Umbilical cord (tissue), 2 donors: ENCODE measurements around the gene MCM3AP. TPM values are rescaled to one million over a fixed set of nuclear protein-coding genes. Genes with fewer than 3 reads are reported as not detected.

Experiments
- DNase-seq: peaks from one replicate; pipeline ENCODE4 v3.0.0-alpha.2; 2015; ENCODE audit warnings: low spot score
- total RNA-seq: library from RNA; depleted of rRNA; stranded (reverse); fragments of >200 nt; gene quantifications from one replicate; pipeline ENCODE4 v1.2.3, GENCODE V29; 2014; ENCODE audit warnings: low replicate concordance; ENCODE audit not compliant: insufficient read depth

The MCM3AP gene
- total RNA-seq, 1 donor from 2014 or later: 35.2 TPM

GRCh38 chr21:46187814-46188213, 97.6 kb downstream of the MCM3AP start:
- DNase-seq: no peak

- DNase-seq: no peak
Observed at GRCh38 chr21:46187261-46187660, 98.2 kb downstream of the MCM3AP start.

GRCh38 chr21:46185716-46186115, 99.7 kb downstream of the MCM3AP start:
- no peak for DNase-seq

Other genes with a start within 250 kb of the MCM3AP start
- 2,192 TPM for gene COL6A2, start 187.5 kb downstream of the MCM3AP start, total RNA-seq
- gene FTCD, start 130.0 kb downstream of the MCM3AP start, total RNA-seq: not detected
- gene SPATC1L, start 101.2 kb downstream of the MCM3AP start, total RNA-seq: 3.4 TPM
- gene LSS, start 56.8 kb downstream of the MCM3AP start, total RNA-seq: 53.2 TPM
- gene YBEY, start 731 bp upstream of the MCM3AP start, total RNA-seq: 16.6 TPM
- 12.3 TPM for gene C21orf58, start 38.3 kb upstream of the MCM3AP start, total RNA-seq
- 15.9 TPM for gene PCNT, start 38.5 kb upstream of the MCM3AP start, total RNA-seq
- gene DIP2A, start 173.3 kb upstream of the MCM3AP start, total RNA-seq: 29.1 TPM